NCI-H1092 treated with DMSO at 0.1 percent for 48 hours (cell line): ENCODE data around the gene ACP5.

Experiments
- DNase-seq: peaks from one replicate; lab custom pipeline; 2025; lab: John Stamatoyannopoulos, UW

The ACP5 gene

GRCh38 chr19:11547929-11548700 is 29.3 kb downstream of the ACP5 start:
- no peak for DNase-seq

- no peak for DNase-seq
Observed at GRCh38 chr19:11541238-11541637, 36.2 kb downstream of the ACP5 start.

DNA sequence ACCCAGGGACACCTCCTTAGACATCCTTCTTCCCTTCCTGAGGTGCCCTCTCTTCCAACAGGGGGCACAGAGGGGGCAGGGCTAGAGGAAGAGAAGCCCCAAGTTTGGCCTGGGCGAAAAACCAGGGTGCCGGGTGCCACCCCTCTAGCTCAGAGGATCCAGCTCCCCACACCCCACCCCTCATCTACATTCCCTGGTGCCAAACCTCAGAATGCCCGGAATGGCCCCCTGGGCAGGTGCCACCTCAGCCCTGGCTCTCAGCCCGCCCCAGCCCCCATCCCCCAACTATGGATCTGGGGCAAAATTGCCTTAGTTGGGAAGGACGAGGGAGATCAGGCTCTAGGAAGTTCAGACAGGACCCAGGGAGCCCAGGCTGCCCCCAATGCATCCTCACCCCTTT is 36.8 kb downstream of the ACP5 start:
- DNase-seq, result no peak

DNA sequence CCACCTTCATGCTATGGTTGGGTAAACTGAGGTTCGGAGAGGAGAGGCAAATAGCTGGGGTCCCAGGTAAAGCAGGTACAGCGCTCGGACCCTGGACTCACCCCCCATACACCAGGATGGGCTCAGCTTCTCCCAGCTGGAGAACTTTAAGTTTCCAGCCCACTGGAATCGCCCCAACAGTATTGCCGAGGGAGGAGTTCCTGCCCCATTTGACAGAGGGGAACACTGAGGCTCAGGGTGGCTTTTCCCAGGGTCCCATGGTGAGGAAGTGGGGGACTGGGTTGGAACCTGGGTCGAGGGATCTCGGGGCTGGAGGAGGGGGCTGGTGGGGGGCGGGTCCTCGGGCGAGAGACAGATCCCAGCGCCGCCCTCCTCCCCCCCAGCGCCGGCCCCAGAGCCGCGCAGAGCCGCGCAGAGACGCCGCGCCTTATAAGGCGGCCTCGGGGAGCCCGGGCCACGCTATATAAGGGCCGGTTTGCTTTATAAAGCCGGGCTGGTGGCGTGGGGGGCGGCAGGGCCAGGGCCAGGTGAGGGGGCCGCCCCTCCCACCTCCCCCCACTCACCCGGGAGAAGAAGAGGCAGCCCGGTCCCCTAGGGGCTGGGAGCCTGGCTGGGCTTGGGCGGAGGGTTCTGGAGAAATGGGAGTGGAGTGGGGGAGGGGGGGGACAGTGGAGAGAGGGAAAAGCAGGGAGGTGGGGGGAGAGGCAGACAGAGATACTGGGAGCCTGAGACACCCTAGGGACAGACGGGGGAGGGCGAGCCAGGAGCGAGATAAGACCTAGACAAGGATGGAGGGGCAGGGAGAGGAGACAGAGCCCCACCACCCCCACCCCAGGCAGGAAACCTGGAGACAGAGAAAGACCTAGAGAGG is 37.7 kb downstream of the ACP5 start:
- no peak for DNase-seq

DNA sequence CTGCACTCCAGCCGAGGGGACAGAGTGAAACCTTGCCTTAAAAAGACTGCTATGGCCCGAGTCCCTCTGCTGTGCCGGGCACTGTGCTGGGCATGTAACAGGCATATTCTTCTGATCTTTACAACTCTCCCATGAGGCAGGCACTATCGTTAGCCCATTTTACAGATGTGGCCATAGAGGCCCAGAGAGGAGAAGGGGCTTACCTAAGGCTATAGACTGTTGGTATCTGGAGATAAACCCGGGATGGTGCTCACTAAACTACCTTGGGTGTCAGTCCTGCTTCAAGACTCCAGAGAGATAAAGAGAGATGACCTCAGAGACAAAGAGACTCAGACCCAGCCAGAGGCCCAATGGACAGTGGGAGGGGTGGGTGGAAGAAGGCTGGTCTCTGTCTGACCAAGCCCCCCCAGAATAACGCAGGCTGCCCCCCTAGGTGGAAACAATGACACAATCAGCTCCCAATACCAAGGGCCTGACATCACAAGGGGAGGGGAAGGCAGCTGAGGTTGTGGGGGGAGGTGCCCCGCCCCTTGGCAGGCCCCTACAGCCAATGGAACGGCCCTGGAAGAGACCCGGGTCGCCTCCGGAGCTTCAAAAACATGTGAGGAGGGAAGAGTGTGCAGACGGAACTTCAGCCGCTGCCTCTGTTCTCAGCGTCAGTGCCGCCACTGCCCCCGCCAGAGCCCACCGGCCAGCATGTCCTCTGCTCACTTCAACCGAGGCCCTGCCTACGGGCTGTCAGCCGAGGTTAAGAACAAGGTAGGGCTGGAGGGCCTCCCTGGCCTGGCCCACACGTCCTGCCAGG is 39.0 kb downstream of the ACP5 start, which contains the start of gene CNN1:
Gene CNN1 (plus strand): TSS at position 620 of the 805 bp plus-strand sequence. CDS start 77 bp downstream, at position 697.
- no peak for DNase-seq

DNA sequence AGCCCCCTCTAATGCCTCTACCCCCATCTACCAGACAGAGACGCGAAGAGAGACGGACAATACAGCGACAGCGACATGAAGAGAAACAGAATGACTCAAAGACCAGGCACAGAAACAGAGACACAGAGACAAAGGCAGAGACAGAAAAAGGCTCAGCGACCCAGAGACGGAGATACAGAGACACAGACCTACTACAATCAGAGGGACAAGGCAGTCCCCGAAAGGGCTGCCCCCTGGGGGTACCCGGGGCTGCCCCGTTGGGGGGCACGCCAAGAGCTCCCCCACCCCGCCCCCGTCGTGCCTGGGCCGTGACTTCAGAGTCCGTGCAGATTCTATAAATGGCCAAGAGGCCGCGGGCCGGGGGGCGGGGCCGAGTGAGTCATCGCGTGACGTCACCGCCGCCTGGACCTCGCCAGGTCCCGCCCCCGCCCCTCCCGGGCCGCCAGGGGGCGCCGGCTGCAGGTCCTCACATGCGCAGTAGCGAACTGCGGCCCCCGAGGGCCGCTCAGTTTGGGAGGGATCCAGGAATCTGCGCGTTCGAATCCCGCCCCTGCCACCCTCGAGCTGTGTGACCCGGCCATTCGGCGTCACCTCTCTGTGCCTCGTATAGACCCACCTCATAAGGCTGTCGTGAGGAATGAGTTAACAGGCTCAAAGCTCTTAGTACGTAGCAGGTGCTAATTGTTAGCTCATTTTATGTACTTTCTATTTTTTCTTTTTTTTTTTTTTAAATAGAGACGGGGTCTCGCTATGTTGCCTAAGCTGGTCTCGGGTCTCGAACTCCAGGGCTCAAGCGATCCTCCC is 41.5 kb downstream of the ACP5 start:
- peak; percentile 66 for DNase-seq

DNA sequence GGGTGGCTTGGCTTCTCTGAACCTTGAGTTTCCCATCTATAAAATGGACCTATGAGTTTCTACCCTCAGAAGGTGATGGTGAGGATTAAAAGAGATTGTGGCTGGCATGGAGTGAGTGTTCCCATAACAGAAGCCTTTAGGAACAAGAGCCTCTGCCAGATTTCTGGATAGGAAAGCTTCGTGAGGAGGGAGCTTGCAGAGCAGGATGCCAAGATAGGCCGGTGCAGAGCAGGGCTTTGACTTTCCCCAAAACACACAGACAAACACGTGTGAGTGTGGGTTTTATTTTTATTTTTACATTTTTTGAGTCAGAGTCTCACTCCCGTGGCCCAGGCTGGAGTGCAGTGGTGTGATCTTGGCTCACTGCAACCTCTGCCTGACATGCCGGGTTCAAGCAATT is 42.5 kb downstream of the ACP5 start:
- no peak for DNase-seq

DNA sequence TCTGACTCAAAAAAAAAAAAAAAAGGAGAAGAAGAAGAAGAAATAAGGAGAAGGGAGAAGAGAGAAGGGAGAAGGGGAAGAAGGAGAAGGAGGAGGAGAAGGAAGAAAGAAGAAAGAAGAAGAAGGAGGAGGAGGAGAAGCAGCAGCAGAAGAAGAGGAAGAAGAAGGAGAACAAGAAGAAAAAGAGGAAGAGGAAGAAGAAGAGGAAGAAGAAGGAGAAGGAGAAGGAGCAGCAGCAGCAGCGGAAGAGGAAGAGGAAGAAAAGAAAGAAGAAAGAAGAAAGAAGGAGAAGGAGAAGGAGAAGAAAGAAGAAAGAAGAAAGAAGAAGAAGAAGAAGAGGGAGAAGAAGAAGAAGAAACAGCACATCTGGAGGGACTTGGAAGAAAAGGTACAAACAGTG is 42.9 kb downstream of the ACP5 start:
- DNase-seq, result no peak

DNA sequence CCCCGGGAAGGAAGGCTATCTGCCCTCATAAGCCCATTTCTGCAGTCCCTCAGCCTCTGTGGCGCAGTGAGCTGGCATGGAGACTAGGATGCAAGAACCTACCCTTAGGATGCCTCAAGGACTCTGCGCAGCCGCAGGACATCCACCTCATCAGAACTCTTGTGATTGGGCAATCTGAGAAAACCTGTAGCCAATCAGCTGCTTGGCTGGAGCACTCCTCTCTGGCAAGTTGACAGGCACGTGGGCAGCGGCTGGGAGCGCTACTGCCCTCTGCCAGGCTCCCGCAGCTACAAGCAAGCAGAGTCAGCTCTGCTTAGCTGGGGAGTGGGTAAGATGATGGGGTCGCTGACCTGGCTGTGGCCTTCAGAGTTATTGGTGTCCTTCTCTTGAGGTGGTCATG is 47.0 kb downstream of the ACP5 start:
- peak; percentile 94 for DNase-seq

DNA sequence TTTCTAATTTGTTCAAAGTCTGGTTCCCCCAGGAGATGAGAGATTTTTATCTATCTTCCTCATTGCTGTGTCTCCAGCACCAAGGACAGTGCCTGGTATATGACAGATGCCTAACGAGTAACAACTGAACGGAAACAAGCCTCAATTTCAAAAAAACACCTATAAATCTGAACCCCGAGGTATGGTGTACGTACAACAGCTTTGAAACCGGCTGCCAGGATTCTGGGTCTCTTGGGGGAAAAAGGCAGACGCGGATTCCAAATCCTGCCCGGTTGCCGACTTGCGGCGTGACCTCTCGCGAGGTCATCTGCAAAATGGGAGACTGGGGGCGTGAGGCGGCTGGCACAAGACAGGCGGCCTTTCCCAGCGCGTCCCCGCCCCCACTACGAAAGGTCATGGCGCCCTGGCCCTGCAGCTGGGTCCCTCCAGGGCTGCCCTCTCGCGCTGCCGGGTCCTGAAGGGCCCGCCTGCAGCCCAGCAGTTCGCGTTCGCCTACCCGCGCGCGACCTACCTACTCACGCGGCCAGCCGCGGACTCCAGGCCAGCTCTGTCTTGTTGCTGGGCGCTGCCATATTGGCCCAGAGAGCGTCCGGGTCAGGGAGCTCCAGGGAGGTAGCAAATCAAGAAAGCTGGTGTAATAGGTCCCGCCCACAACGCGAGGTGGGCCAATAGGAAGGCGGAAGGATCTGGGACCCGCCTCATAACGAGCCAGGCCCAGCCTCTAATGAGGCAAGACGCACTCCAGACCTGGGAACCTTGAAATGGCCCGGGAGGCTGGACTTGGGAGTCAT is 48.7 kb downstream of the ACP5 start, which contains the start of gene ECSIT:
Gene ECSIT (minus strand): TSS at position 584 of the 791 bp plus-strand sequence. CDS start 9,964 bp downstream, outside the sequence.
- DNase-seq, result peak; percentile 96
